H9 (cell line): ENCODE results near the gene AGA. TPM values are rescaled to one million over a fixed set of nuclear protein-coding genes. Genes with fewer than 3 reads are reported as not detected.

ENCODE experiments used
- DNase-seq: peaks from one replicate; pipeline ENCODE4 v3.0.0-alpha.2; 2017
- H2AFZ ChIP-seq: one replicate; pipeline ENCODE4 v1.6.1; 2013; ENCODE audit warnings: mild to moderate bottlenecking, low read length, control low read depth, moderate library complexity
- H2AK5ac ChIP-seq: 2 replicates; pipeline ENCODE4 v1.6.1; 2013; ENCODE audit warnings: low read length, control low read depth, mixed read lengths; ENCODE audit not compliant: insufficient read length
- H2BK120ac ChIP-seq: one replicate; pipeline ENCODE4 v1.6.1; 2013; ENCODE audit warnings: low read depth, mild to moderate bottlenecking, low read length, control low read depth, inconsistent platforms; ENCODE audit not compliant: poor library complexity, severe bottlenecking
- H2BK12ac ChIP-seq: 2 replicates; pipeline ENCODE4 v1.6.1; 2013; ENCODE audit warnings: low read length, control low read depth, mixed read lengths, low read depth; ENCODE audit not compliant: insufficient read length
- H2BK15ac ChIP-seq: 2 replicates; pipeline ENCODE4 v1.6.1; 2013; ENCODE audit warnings: low read depth, low read length, control low read depth
- H2BK20ac ChIP-seq: one replicate; pipeline ENCODE4 v1.6.1; 2013; ENCODE audit warnings: low read depth, mild to moderate bottlenecking, low read length, control low read depth, inconsistent platforms; ENCODE audit not compliant: poor library complexity, severe bottlenecking
- H2BK5ac ChIP-seq: 2 replicates; pipeline ENCODE4 v1.6.1; 2013; ENCODE audit warnings: low read length, control low read depth, mixed read lengths; ENCODE audit not compliant: insufficient read length
- H3K14ac ChIP-seq: 2 replicates; pipeline ENCODE4 v1.6.1; 2013; ENCODE audit warnings: low read length, control low read depth; ENCODE audit not compliant: insufficient read depth
- H3K18ac ChIP-seq: 2 replicates; pipeline ENCODE4 v1.6.1; 2013; ENCODE audit warnings: low read depth, mild to moderate bottlenecking, mixed read lengths, low read length, control low read depth; ENCODE audit not compliant: insufficient read length
- H3K23ac ChIP-seq: 2 replicates; pipeline ENCODE4 v1.6.1; 2013; ENCODE audit warnings: low read length, control low read depth, mixed read lengths, low read depth; ENCODE audit not compliant: insufficient read length
- H3K23me2 ChIP-seq: 2 replicates; pipeline ENCODE4 v1.6.1; 2013; ENCODE audit warnings: low read depth, mild to moderate bottlenecking, mixed read lengths, low read length, control low read depth; ENCODE audit not compliant: insufficient read length, poor library complexity, severe bottlenecking
- H3K27ac ChIP-seq: 2 replicates; pipeline ENCODE4 v1.5.1; 2013; ENCODE audit warnings: low read length, control low read depth, mixed read lengths, low read depth; ENCODE audit not compliant: insufficient read length
- H3K27me3 ChIP-seq: 2 replicates; pipeline ENCODE4 v1.6.1; 2013; ENCODE audit warnings: low read length, control low read depth, inconsistent platforms; ENCODE audit not compliant: insufficient read depth
- H3K4ac ChIP-seq: 2 replicates; pipeline ENCODE4 v1.6.1; 2013; ENCODE audit warnings: low read depth, mild to moderate bottlenecking, control low read depth, inconsistent platforms, low read length, moderate library complexity
- H3K4me1 ChIP-seq: 2 replicates; pipeline ENCODE4 v1.6.1; 2013; ENCODE audit warnings: low read length, control low read depth, inconsistent platforms; ENCODE audit not compliant: insufficient read depth
- H3K4me2 ChIP-seq: 2 replicates; pipeline ENCODE4 v1.6.1; 2013; ENCODE audit warnings: low read length, control low read depth, mixed read lengths; ENCODE audit not compliant: insufficient read length, insufficient read depth
- H3K56ac ChIP-seq: 2 replicates; pipeline ENCODE4 v1.6.1; 2013; ENCODE audit warnings: low read depth, mild to moderate bottlenecking, mixed read lengths, low read length, control low read depth; ENCODE audit not compliant: insufficient read length
- H3K79me1 ChIP-seq: 2 replicates; pipeline ENCODE4 v1.6.1; 2013; ENCODE audit warnings: low read depth, mild to moderate bottlenecking, moderate library complexity, low read length, control low read depth, inconsistent platforms; ENCODE audit not compliant: insufficient read depth, poor library complexity, severe bottlenecking
- H3K79me2 ChIP-seq: 2 replicates; pipeline ENCODE4 v1.6.1; 2013; ENCODE audit warnings: low read length, control low read depth, inconsistent platforms; ENCODE audit not compliant: insufficient read depth
- H3K9ac ChIP-seq: 2 replicates; pipeline ENCODE4 v1.6.1; 2013; ENCODE audit warnings: low read length, control low read depth, mixed read lengths; ENCODE audit not compliant: insufficient read length; ENCODE audit errors: extremely low read depth
- H3K9me3 ChIP-seq: one replicate; pipeline ENCODE4 v1.6.1; 2013; ENCODE audit warnings: low read depth, low read length, inconsistent platforms; ENCODE audit not compliant: control insufficient read depth
- H3T11ph ChIP-seq: one replicate; pipeline ENCODE4 v1.6.1; 2013; ENCODE audit warnings: mild to moderate bottlenecking, low read length, control low read depth, inconsistent platforms
- H4K20me1 ChIP-seq: one replicate; pipeline ENCODE4 v1.6.1; 2013; ENCODE audit not compliant: control insufficient read depth, insufficient read length, insufficient read depth
- H4K5ac ChIP-seq: 2 replicates; pipeline ENCODE4 v1.6.1; 2013; ENCODE audit warnings: low read depth, mild to moderate bottlenecking, mixed read lengths, low read length, control low read depth; ENCODE audit not compliant: insufficient read length
- H4K8ac ChIP-seq: replicated peaks from 2 replicates; pipeline ENCODE4 v1.6.1; 2013; ENCODE audit warnings: low read length, control low read depth, mixed read lengths, low read depth; ENCODE audit not compliant: insufficient read length
- H4K91ac ChIP-seq: 2 replicates; pipeline ENCODE4 v1.6.1; 2013; ENCODE audit warnings: low read depth, mild to moderate bottlenecking, moderate library complexity, mixed read lengths, low read length, control low read depth; ENCODE audit not compliant: insufficient read length
- H3K27ac Mint-ChIP-seq, 3 experiments: 2 replicates in 2 of 3; 3 replicates in 1 of 3; pipeline ENCODE4 v1.8.0; 2020 to 2021; ENCODE audit warnings: mixed read lengths in 3 of 3, mild to moderate bottlenecking in 1 of 3, moderate library complexity in 1 of 3
- H3K27me3 Mint-ChIP-seq: 2 replicates; pipeline ENCODE4 v1.8.0; 2021; ENCODE audit warnings: low read depth, mild to moderate bottlenecking, moderate library complexity, mixed read lengths
- H3K36me3 Mint-ChIP-seq, 3 experiments: 2 replicates in 2 of 3; 3 replicates in 1 of 3; pipeline ENCODE4 v1.8.0; 2020 to 2021; ENCODE audit warnings: low read depth in 3 of 3, mixed read lengths in 3 of 3; ENCODE audit not compliant: insufficient read depth in 1 of 3
- H3K4me1 Mint-ChIP-seq, 2 experiments: 2 replicates each; pipeline ENCODE4 v1.8.0; 2020; ENCODE audit warnings: mixed read lengths in 2 of 2
- H3K4me3 Mint-ChIP-seq, 2 experiments: 2 replicates in 1 of 2; 3 replicates in 1 of 2; pipeline ENCODE4 v1.8.0; 2020 to 2021; ENCODE audit warnings: mild to moderate bottlenecking in 2 of 2, mixed read lengths in 2 of 2, moderate library complexity in 1 of 2
- H3K9me3 Mint-ChIP-seq, 2 experiments: 2 replicates in 1 of 2; 3 replicates in 1 of 2; pipeline ENCODE4 v1.8.0; 2020; ENCODE audit warnings: mild to moderate bottlenecking in 2 of 2, mixed read lengths in 2 of 2, moderate library complexity in 1 of 2
- CTCF ChIP-seq: fragments of 200-600 bp; sonication (generic); conservative IDR thresholded peaks from 3 replicates; pipeline ENCODE4 v1.8.0; 2021; ENCODE audit warnings: antibody characterized with exemption, mild to moderate bottlenecking
- WGBS: extraction: QIAGEN DNeasy Blood & Tissue Kit; methylation state at CpG from one replicate; pipeline ENCODE4 v1.1.7; 2013; ENCODE audit warnings: missing lambda C conversion rate, low lambda C conversion rate, mixed read lengths; ENCODE audit not compliant: insufficient read length; ENCODE audit errors: extremely low coverage; 5-methylcytosine and 5-hydroxymethylcytosine counted together
- total RNA-seq: library from RNA; stranded (reverse); gene quantifications from 2 replicates; pipeline ENCODE4 v1.2.1, GENCODE V29; 2021

AGA gene
- total RNA-seq, 1 experiment from 2014 or later: 10.0 TPM

DNA sequence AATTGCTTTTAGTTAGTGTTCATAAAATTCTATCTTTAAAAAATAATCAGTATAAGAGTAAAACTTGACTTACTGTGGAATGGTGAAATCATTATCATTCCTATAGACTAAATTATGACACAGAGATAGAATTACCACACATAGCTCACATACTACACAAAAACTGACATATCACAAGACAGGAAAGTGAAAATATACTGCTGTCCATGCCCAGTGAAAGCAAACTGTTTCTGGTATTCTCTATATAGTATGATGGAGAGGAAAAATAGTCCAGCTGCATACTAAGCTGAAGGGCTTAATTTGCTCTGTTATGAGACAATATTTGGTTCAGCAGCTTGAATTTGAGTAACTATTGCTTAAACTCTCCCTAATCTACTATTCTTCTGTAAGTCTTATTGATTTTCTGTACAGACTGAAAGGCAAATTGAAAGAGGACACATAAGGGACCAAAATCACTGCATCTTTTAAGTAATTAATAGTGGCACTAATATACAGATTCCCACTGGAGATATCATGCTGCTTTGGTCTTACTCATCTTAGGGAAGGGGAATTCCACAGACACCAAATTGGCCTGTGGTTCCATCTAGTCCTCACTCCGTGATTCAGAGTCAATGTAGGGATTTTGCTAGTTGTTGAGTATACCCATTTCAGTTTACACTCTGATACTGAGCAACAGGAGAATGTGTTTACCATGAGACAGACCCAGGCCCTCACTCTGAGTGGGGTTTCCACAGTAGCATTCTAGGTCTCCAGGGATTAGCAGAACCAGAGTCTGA, 47.4 kb upstream of the AGA start:
- Histone ChIP-seq H2AK5ac (no peak overlapping the region), H3K14ac (no peak overlapping the region), H2BK5ac (no peak overlapping the region), H2AFZ (no peak overlapping the region), H3K27ac (no peak overlapping the region), H2BK120ac (no peak overlapping the region), H3K23me2 (no peaks in the 10 kb centered on the region), H4K8ac (no peak overlapping the region), H3K4me1 (peaks cover 4% of the 10 kb centered on the region; the same call in 1 of the 2 replicates), H4K5ac (no peak overlapping the region), H3K79me2 (no peaks in the 10 kb centered on the region), H2BK20ac (no peak overlapping the region), H2BK15ac (no peak overlapping the region), H3K27me3 (no peaks in the 10 kb centered on the region), H4K20me1 (no peaks in the 10 kb centered on the region), H3K56ac (no peak overlapping the region), H3K23ac (no peak overlapping the region), H4K91ac (no peak overlapping the region), H3K4me2 (no peak overlapping the region), H3K18ac (no peak overlapping the region), H2BK12ac (no peak overlapping the region), H3K9me3 (no peaks in the 10 kb centered on the region), H3K4ac (no peak overlapping the region), H3T11ph (no peak overlapping the region), H3K9ac (no peak overlapping the region), H3K79me1 (no peaks in the 10 kb centered on the region)
- no peak for TF ChIP-seq CTCF
- peaks cover 5 to 8% of the 10 kb centered on the region in 2 experiments for H3K4me1 Mint-ChIP-seq
- WGBS: no CpG with 5 or more reads among the region's 1 CpG
- no peak overlapping the region for H3K27ac Mint-ChIP-seq
- H3K4me3 Mint-ChIP-seq: no peak overlapping the region
- H3K9me3 Mint-ChIP-seq: no peaks in the 10 kb centered on the region
- H3K27me3 Mint-ChIP-seq: no peaks in the 10 kb centered on the region
- DNase-seq: no peak
- H3K36me3 Mint-ChIP-seq: no peaks in the 10 kb centered on the region
